Sigmoid colon (tissue), 7 donors: ENCODE results near the gene MAGIX. TPM values are rescaled to one million over a fixed set of nuclear protein-coding genes. Genes with fewer than 3 reads are reported as not detected.
"Not testable (repeated sequence)": the region's sequence is repeated elsewhere in the genome, so short reads cannot be mapped to it uniquely, and the experiment has no call there.

Source experiments
- DNase-seq: peaks from one replicate; pipeline ENCODE4 v3.0.0-alpha.2; 2019
- H3K27ac ChIP-seq, 4 donors: fragments of 200-600 bp; sonication (generic); one replicate each; pipeline ENCODE4 v1.5.1; 2016 to 2019; ENCODE audit warnings: mild to moderate bottlenecking in 1 of 4
- H3K27me3 ChIP-seq, 3 donors: fragments of 200-600 bp; sonication (generic); one replicate each; pipeline ENCODE4 v1.5.1; 2019; ENCODE audit warnings: mild to moderate bottlenecking in 1 of 3
- H3K36me3 ChIP-seq, 4 donors: fragments of 200-600 bp; sonication (generic); one replicate each; pipeline ENCODE4 v1.5.1; 2016 to 2019
- H3K4me1 ChIP-seq, 4 donors: fragments of 200-600 bp; sonication (generic); one replicate each; pipeline ENCODE4 v1.5.1; 2017 to 2019
- H3K4me3 ChIP-seq, 4 donors: fragments of 200-600 bp; sonication (generic); one replicate each; pipeline ENCODE4 v1.5.1; 2017 to 2019; ENCODE audit warnings: mild to moderate bottlenecking in 2 of 4, moderate library complexity in 1 of 4
- H3K9me3 ChIP-seq, 4 donors: fragments of 200-600 bp in 3 of 4; sonication (generic) in 3 of 4; one replicate each; pipeline versions ENCODE4 v1.5.1 to v1.6.1; 2013 to 2019
- EP300 ChIP-seq, 4 donors: sonication (generic); formaldehyde crosslinking; IDR thresholded peaks; one replicate each; pipeline ENCODE4 v1.6.1; 2017; ENCODE audit warnings: antibody characterized with exemption in 4 of 4
- POLR2A ChIP-seq, 2 donors: fragments of 450-650 bp; IDR thresholded peaks; one replicate each; pipeline ENCODE4 v1.6.1; 2016; ENCODE audit warnings: antibody characterized with exemption in 2 of 2, mild to moderate bottlenecking in 2 of 2, moderate library complexity in 2 of 2
- POLR2AphosphoS5 ChIP-seq, 4 donors: sonication (generic); formaldehyde crosslinking; IDR thresholded peaks; one replicate each; pipeline ENCODE4 v1.6.1; 2017; ENCODE audit warnings: antibody characterized with exemption in 4 of 4
- WGBS, 2 donors: extraction: QIAGEN DNeasy Blood & Tissue Kit; methylation state at CpG; one replicate each; pipeline ENCODE4 v1.1.7; 2013; 5-methylcytosine and 5-hydroxymethylcytosine counted together
- intact Hi-C: fragments of 100-400 bp; cut with DNase I; formaldehyde crosslinking; loops from one replicate; pipeline ENCODE4 v1.15.1; 2023
- polyA plus RNA-seq, 3 donors: library from polyadenylated mRNA; stranded (reverse); fragments of 200-250 nt; gene quantifications; one replicate each; pipeline ENCODE4 v1.2.3, GENCODE V29; 2013
- total RNA-seq, 4 donors: library from RNA; depleted of rRNA; stranded (reverse); fragments of >200 nt; gene quantifications; one replicate each; pipeline ENCODE4 v1.1.0, GENCODE V29; 2016
- TF ChIP-seq, protein P1 (sequence below), 4 experiments: fragments of 450-650 bp in 3 of 4; fragments of 200-600 bp in 1 of 4; IDR thresholded peaks; one replicate each; pipeline ENCODE4 v1.5.1; 2016 to 2019; ENCODE audit warnings: antibody characterized with exemption in 4 of 4, mild to moderate bottlenecking in 3 of 4, moderate library complexity in 2 of 4
- donor health status: healthy with polysubstance abuse.
- donor health status: Bipolar disorder and iron deficiency.
- donor health status: healthy.

MAGIX gene
- total and polyA plus RNA-seq, 7 donors, result 1.4 to 24.0 (median 3.1) TPM

DNA sequence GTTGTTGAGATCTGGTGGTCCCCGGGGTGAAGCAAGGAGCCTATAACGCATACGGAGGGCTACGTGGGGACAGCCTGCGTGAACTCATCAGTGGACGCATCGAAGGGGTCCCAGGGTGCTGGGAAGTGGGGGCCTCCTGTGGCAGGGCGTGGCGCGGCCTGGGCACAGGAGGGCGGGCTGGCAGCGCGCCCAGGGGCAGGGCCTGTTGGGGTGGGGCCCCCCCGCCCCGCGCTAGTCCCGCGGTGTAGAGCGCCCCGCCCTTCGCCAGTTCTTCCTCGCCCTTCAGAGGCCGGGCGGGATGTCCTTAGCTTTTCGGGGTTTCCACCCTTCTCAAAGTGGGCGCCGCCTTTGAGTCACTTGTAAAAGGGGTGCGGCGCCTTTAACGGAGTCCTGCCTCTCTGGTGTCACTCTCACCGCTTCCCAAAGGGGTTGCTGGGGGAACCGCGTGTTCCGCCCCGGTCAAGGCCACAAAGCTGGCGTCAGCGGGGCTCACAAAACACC is 9.8 kb downstream of the MAGIX start:
- Histone ChIP-seq H3K4me1 (peaks cover 0 to 32% (median 8%) of the 10 kb centered on the region in 4 donors), H3K4me3 (peak overlapping the region; percentile 42 to 65 (median 60)), H3K9me3 (no peaks in the 10 kb centered on the region), H3K27me3 (no peaks in the 10 kb centered on the region), H3K36me3 (peaks cover 0 to 17% (median 5%) of the 10 kb centered on the region in 4 donors), H3K27ac (peak overlapping the region; percentile 88 to 93 (median 92))
- DNase-seq, result peak; percentile 90
- TF ChIP-seq POLR2A (IDR thresholded peaks at IDR 0.05) (no peak), POLR2AphosphoS5 (IDR thresholded peaks at IDR 0.05) (peak in 3 of 4 donors; percentile 52 to 56 (median 52))
- WGBS, 2 donors, result 0 to 1% methylated on average over 37 of the region's 37 CpGs
- intact Hi-C loops, result no loop called here

GRCh38 chrX:49173544-49173943 is 11.0 kb downstream of the MAGIX start:
- intact Hi-C loops, DNase-seq, H3K27me3 ChIP-seq, H3K4me3 ChIP-seq, H3K9me3 ChIP-seq: not testable (repeated sequence)
- WGBS, 2 donors, result 94 to 96% methylated on average over 8 of the region's 8 CpGs
- Histone ChIP-seq H3K27ac (peak overlapping the region; percentile 42 to 93 (median 90)), H3K36me3 (peaks cover 0 to 17% (median 5%) of the 10 kb centered on the region in 4 donors), H3K4me1 (peaks cover 0 to 27% (median 5%) of the 10 kb centered on the region in 4 donors)

DNA sequence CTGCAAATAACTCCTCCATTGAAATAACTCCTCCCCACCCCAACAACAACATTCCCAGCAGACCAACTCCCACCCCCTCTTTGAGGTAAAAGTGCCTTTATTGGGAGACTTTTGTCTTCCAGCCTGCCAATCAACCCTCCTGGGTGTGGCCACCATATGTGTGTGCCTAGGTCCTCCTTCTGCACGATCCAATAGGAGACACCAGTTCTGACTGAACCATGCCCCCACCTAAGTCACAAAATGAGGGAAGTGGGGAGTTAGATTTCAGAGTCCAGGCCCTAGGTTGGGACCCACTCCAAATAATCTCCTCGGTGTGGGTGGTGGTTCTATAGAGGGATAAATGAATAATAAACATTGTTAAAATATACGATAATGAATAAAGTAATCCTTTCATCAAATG is 12.2 kb downstream of the MAGIX start:
- Histone ChIP-seq H3K4me3 (no peak overlapping the region), H3K9me3 (no peaks in the 10 kb centered on the region), H3K27ac (no peak overlapping the region), H3K36me3 (peaks cover 0 to 17% (median 5%) of the 10 kb centered on the region in 4 donors), H3K27me3 (no peaks in the 10 kb centered on the region), H3K4me1 (peaks cover 0 to 27% (median 5%) of the 10 kb centered on the region in 4 donors)
- 34 to 64% methylated on average over 3 of the region's 3 CpGs for WGBS, 2 donors
- DNase-seq, result no peak
- intact Hi-C loops, result no loop called here
- no peak for TF ChIP-seq EP300 (IDR thresholded peaks at IDR 0.05)
- TF ChIP-seq, protein P1, sequence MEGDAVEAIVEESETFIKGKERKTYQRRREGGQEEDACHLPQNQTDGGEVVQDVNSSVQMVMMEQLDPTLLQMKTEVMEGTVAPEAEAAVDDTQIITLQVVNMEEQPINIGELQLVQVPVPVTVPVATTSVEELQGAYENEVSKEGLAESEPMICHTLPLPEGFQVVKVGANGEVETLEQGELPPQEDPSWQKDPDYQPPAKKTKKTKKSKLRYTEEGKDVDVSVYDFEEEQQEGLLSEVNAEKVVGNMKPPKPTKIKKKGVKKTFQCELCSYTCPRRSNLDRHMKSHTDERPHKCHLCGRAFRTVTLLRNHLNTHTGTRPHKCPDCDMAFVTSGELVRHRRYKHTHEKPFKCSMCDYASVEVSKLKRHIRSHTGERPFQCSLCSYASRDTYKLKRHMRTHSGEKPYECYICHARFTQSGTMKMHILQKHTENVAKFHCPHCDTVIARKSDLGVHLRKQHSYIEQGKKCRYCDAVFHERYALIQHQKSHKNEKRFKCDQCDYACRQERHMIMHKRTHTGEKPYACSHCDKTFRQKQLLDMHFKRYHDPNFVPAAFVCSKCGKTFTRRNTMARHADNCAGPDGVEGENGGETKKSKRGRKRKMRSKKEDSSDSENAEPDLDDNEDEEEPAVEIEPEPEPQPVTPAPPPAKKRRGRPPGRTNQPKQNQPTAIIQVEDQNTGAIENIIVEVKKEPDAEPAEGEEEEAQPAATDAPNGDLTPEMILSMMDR (IDR thresholded peaks at IDR 0.05), result no peak
- no peak for TF ChIP-seq POLR2A (IDR thresholded peaks at IDR 0.05)
- no peak for TF ChIP-seq POLR2AphosphoS5 (IDR thresholded peaks at IDR 0.05)

GRCh38 chrX:49175435-49176274 is 13.1 kb downstream of the MAGIX start:
- Histone ChIP-seq H3K36me3 (peaks cover 0 to 20% (median 5%) of the 10 kb centered on the region in 4 donors), H3K27me3 (no peaks in the 10 kb centered on the region), H3K9me3 (no peaks in the 10 kb centered on the region), H3K4me3 (no peak overlapping the region), H3K27ac (peak overlapping the region in 2 of 4 donors; percentile 54 to 61), H3K4me1 (peaks cover 0 to 27% (median 5%) of the 10 kb centered on the region in 4 donors)
- 94% methylated on average over 43 of the region's 43 CpGs for WGBS, 2 donors
- DNase-seq, result no peak
- TF ChIP-seq EP300 (IDR thresholded peaks at IDR 0.05) (no peak), POLR2A (IDR thresholded peaks at IDR 0.05) (no peak), POLR2AphosphoS5 (IDR thresholded peaks at IDR 0.05) (no peak)
- TF ChIP-seq, protein P1 (IDR thresholded peaks at IDR 0.05), result no peak
- intact Hi-C loops, result no loop called here

- DNase-seq, result peak; percentile 67
- TF ChIP-seq POLR2A (IDR thresholded peaks at IDR 0.05), result no peak
- no peak for TF ChIP-seq POLR2AphosphoS5 (IDR thresholded peaks at IDR 0.05)
- TF ChIP-seq EP300 (IDR thresholded peaks at IDR 0.05), result no peak
- TF ChIP-seq, protein P1 (IDR thresholded peaks at IDR 0.05), result no peak
- H3K36me3 ChIP-seq, result peaks cover 0 to 21% (median 5%) of the 10 kb centered on the region in 4 donors
- WGBS, 2 donors, result 28 to 71% methylated on average over 27 of the region's 27 CpGs
- H3K4me3 ChIP-seq, result no peak overlapping the region
- H3K9me3 ChIP-seq, result no peaks in the 10 kb centered on the region
- peak overlapping the region; percentile 46 to 68 (median 58) for H3K27ac ChIP-seq
- intact Hi-C loops, result no loop called here
- H3K4me1 ChIP-seq, result peaks cover 0 to 20% (median 5%) of the 10 kb centered on the region in 4 donors
- H3K27me3 ChIP-seq, result no peaks in the 10 kb centered on the region
These were observed 14.1 kb downstream of the MAGIX start for GRCh38 chrX:49176421-49177326.
